Measurements from ENCODE around the gene BDKRB2.

- no peak for TF ChIP-seq EZH2 (IDR thresholded peaks at IDR 0.05)
- TF ChIP-seq POLR2AphosphoS5 (IDR thresholded peaks at IDR 0.05; ENCODE audit: borderline replicate concordance, low read depth, low read length) = no peak
- no peak for TF ChIP-seq FOXP2 (optimal IDR thresholded peaks at IDR 0.05; ENCODE audit: control extremely low read depth, extremely low read length, insufficient read depth)
These were observed 1.0 kb upstream of the BDKRB2 start for GRCh38 chr14:96203635-96204034.
